ENCODE data around the gene LTF. TPM values are rescaled to one million over a fixed set of nuclear protein-coding genes. Genes with fewer than 3 reads are reported as not detected.
"Not testable (repeated sequence)": the region's sequence is repeated elsewhere in the genome, so short reads cannot be mapped to it uniquely, and the experiment has no call there.

Gene LTF
- total RNA-seq, 1 donor from 2014 or later, result not detected

- H3K27me3 ChIP-seq (ENCODE audit: control insufficient read depth, insufficient read depth, low read length), result no peaks in the 10 kb centered on the region
- H3K4me3 ChIP-seq (ENCODE audit: low read depth, low read length), result no peak overlapping the region
- no peaks in the 10 kb centered on the region for H3K36me3 ChIP-seq (ENCODE audit: control insufficient read depth, insufficient read depth, low read length)
- DNase-seq (ENCODE audit: low read depth), result no peak
- no peak for TF ChIP-seq CTCF (IDR thresholded peaks at IDR 0.05; ENCODE audit: insufficient read depth, low read length, poor library complexity, severe bottlenecking)
Observed at GRCh38 chr3:46393554-46394434, 70.9 kb downstream of the LTF start.

- Histone ChIP-seq H3K4me3 (ENCODE audit: low read depth, low read length) (no peak overlapping the region), H3K36me3 (ENCODE audit: control insufficient read depth, insufficient read depth, low read length) (no peaks in the 10 kb centered on the region), H3K27me3 (ENCODE audit: control insufficient read depth, insufficient read depth, low read length) (no peaks in the 10 kb centered on the region)
- DNase-seq (ENCODE audit: low read depth), result no peak
- TF ChIP-seq CTCF (IDR thresholded peaks at IDR 0.05; ENCODE audit: insufficient read depth, low read length, poor library complexity, severe bottlenecking), result no peak
Observed at GRCh38 chr3:46393011-46393410, 71.7 kb downstream of the LTF start.

DNA sequence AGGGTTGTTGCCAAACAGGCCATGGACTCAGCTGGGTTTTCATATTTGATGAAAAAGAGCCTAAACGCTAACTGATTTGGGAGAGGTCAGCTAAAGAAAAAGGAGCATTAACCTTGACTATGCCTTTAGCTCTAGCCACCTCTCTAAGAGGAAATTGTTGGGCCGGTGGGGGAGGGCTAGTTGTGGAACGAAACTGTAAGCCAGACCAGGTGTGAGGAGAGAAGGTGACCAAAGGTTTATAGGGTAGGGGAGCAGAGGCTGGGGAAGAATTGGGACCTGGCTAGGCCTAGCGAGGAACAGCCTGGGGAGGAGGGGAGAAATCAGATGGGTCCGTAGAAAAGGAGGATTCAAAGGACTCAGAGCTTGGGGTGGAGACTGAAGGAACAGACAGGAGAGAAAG, 73.2 kb downstream of the LTF start:
- H3K27me3 ChIP-seq (ENCODE audit: control insufficient read depth, insufficient read depth, low read length); DNase-seq (ENCODE audit: low read depth); H3K36me3 ChIP-seq (ENCODE audit: control insufficient read depth, insufficient read depth, low read length); H3K4me3 ChIP-seq (ENCODE audit: low read depth, low read length): not testable (repeated sequence)

DNA sequence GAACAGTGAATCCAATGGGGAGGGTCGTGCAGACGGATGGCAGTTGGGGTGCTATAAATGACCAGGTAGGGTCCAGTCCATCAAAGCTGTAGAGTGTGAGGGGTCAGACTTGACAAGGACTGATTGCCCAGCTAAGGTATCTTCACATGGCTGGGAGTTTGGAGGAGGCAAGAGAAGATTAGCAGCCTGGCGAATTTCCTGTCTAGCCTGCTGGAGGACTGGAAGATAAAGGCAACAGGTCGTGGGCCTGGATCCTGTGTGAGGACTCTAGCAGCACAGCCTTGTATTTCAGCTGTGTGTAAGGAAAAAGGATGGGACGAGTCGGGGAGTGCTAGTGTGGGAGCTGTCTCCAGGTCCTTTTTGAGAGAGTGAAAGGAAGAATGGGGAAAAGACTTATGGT, 75.4 kb downstream of the LTF start:
- Histone ChIP-seq H3K4me3 (ENCODE audit: low read depth, low read length) (no peak overlapping the region), H3K27me3 (ENCODE audit: control insufficient read depth, insufficient read depth, low read length) (no peaks in the 10 kb centered on the region), H3K36me3 (ENCODE audit: control insufficient read depth, insufficient read depth, low read length) (no peaks in the 10 kb centered on the region)
- DNase-seq (ENCODE audit: low read depth), result no peak
- no peak for TF ChIP-seq CTCF (IDR thresholded peaks at IDR 0.05; ENCODE audit: insufficient read depth, low read length, poor library complexity, severe bottlenecking)

DNA sequence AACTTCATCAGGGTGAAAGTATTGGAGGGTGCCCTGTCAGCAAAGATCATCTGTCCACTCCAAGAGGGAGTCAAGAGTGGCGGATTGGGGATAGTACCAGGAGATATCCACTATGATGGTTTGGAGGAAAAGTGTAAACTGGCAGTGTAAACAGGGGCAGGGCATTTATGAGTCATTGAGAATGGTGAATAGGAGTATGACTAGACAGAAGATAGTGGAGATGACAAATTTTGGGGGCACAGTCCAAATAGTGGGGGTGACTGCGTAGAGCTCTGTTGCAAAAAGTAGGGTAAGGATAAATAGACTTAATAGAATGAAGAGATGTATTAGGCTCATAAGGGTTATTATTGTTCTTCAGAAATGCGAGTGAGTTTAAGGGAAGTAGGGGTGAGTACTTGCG, 75.9 kb downstream of the LTF start:
- not testable (repeated sequence) for DNase-seq (ENCODE audit: low read depth); H3K36me3 ChIP-seq (ENCODE audit: control insufficient read depth, insufficient read depth, low read length); H3K27me3 ChIP-seq (ENCODE audit: control insufficient read depth, insufficient read depth, low read length); H3K4me3 ChIP-seq (ENCODE audit: low read depth, low read length)

DNA sequence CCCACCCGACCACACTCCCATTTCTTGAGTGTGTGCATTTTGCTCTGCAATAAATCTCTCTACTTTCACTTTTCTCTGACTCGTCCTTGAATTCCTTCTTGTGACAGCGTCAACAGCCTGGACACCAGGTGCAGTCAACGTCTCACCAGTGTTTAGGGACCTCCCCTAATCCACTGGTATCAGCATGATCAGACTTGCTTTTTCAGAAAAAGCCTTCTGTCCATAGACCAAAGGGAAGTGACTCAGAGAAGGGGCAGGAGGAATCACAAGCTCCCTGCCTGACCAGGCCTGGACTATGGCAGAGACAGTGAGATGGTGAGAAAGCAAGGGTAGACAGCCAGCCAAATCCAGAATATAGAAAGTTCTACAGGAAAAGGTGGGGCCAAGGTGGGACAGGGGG, 78.5 kb downstream of the LTF start:
- no peaks in the 10 kb centered on the region for H3K27me3 ChIP-seq (ENCODE audit: control insufficient read depth, insufficient read depth, low read length)
- no peak overlapping the region for H3K4me3 ChIP-seq (ENCODE audit: low read depth, low read length)
- peak; percentile 45 for DNase-seq (ENCODE audit: low read depth)
- no peaks in the 10 kb centered on the region for H3K36me3 ChIP-seq (ENCODE audit: control insufficient read depth, insufficient read depth, low read length)
- no peak for TF ChIP-seq CTCF (IDR thresholded peaks at IDR 0.05; ENCODE audit: insufficient read depth, low read length, poor library complexity, severe bottlenecking)

Other genes starting within 250 kb of the LTF start
- not detected in 2 replicates for gene CCR3, start 222.4 kb downstream of the LTF start, total RNA-seq
- not detected in 2 replicates for gene CCR2, start 110.8 kb downstream of the LTF start, total RNA-seq
- gene CCR5, start 94.0 kb downstream of the LTF start, total RNA-seq, result not detected in 2 replicates
- gene CCRL2, start 57.6 kb downstream of the LTF start, total RNA-seq, result 0.29 and 0.48 TPM in 2 replicates
- gene RTP3, start 33.1 kb upstream of the LTF start, total RNA-seq, result not detected in 2 replicates
- 0.29 TPM in 1 of 2 replicates, not detected in the other for gene LRRC2, start 101.4 kb upstream of the LTF start, total RNA-seq
- gene FAM240A, start 147.6 kb upstream of the LTF start, total RNA-seq, result not detected in 2 replicates
- 23.7 and 30.9 TPM in 2 replicates for gene ALS2CL, start 228.8 kb upstream of the LTF start, total RNA-seq
- gene TMIE, start 236.5 kb upstream of the LTF start, total RNA-seq, result 1.3 and 1.9 TPM in 2 replicates

Data from kidney epithelial cell (primary cell).